C4-2B (cell line): ENCODE results near the gene PSMB2.

Source experiments
- CTCF ChIP-seq: fragments of 450-650 bp; conservative IDR thresholded peaks from 2 replicates; pipeline ENCODE4 v1.5.1; 2017; ENCODE audit warnings: mild to moderate bottlenecking
- ZFX ChIP-seq: fragments of 450-650 bp; IDR thresholded peaks from 2 replicates; pipeline ENCODE4 v1.6.1; 2017

GRCh38 chr1:35642471-35642955 is 1.2 kb upstream of the PSMB2 start:
- TF ChIP-seq CTCF, result 0 out of 2 replicates have a peak, but pooled peaks have one; percentile 13
- TF ChIP-seq ZFX, result no peak
